Measurements from ENCODE around the gene ZBTB48. TPM values are rescaled to one million over a fixed set of nuclear protein-coding genes. Genes with fewer than 3 reads are reported as not detected.

ZBTB48 gene
- total RNA-seq, 1 donor from 2014 or later, result 18.3 TPM

DNA sequence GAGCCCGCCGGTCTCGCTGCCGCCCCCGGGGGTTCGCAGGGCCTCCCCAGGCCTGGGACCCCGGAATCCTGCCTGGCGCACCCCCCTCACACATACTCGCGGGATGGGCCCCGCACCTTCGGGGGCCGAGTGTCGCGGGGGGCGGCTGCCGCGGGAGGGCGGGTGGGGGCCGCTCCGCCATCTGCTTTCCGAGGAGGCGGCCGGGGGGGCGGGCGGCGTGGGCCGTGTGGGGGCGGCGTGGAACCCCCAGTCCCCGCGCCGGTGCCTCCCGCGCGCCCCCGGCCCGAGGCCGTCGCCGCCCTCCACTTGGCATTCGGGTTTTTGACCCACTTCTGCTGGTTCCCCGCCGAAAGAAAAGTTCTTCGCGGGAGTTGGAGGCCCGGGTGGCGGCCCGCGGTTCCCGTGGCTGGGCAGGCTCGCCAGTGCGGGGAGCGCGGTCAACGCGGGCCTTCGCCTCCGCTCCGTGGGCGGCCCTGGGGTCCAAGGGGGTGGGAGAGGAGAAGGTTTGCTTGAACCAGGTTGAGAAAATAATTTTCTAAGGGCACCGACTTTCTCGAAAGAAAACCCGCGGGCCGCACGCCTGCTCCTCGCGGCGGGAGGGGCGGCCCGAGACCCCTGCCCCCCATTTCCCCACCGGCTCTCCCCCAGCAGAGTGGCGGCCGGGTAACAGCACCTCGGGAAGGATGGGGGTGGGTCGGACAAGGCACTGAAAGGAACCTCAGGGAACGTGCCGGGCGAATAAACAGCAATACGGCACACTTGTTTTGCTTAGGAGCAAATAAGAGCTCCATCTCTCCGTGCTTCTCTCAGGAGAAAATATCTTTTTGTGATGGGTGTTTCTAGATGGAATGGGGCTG, 35.4 kb downstream of the ZBTB48 start:
- no peak overlapping the region for H3K27ac ChIP-seq

DNA sequence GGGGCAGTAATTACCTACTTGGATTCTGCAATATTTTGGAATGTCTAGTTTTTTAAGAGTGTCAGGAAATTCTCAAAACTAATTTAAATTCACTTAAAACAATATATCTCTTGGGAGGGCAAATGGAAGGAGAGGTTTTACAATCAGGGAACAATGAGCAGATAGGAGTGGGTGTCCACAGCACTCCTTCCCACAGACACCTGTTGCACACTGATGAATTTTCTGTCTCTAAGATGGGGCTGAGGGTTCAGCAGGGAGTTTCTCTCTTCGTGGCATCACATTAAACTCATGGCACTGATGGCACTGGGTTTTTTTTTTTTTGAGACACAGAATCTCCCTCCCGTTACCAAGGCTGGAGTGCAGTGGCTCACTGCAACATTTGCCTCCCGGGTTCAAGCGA, 39.3 kb downstream of the ZBTB48 start:
- no peaks in the 10 kb centered on the region for H3K9me3 ChIP-seq (ENCODE audit: low read depth)
- peaks cover 88% of the 10 kb centered on the region for H4K20me1 ChIP-seq (ENCODE audit: low read depth)
- peaks cover 93% of the 10 kb centered on the region for H3K79me2 ChIP-seq (ENCODE audit: low read depth)
- H3K4me1 Mint-ChIP-seq, result peaks cover 12% of the 10 kb centered on the region
- H3K36me3 Mint-ChIP-seq, result peaks cover 26% of the 10 kb centered on the region
- TF ChIP-seq, protein P1, sequence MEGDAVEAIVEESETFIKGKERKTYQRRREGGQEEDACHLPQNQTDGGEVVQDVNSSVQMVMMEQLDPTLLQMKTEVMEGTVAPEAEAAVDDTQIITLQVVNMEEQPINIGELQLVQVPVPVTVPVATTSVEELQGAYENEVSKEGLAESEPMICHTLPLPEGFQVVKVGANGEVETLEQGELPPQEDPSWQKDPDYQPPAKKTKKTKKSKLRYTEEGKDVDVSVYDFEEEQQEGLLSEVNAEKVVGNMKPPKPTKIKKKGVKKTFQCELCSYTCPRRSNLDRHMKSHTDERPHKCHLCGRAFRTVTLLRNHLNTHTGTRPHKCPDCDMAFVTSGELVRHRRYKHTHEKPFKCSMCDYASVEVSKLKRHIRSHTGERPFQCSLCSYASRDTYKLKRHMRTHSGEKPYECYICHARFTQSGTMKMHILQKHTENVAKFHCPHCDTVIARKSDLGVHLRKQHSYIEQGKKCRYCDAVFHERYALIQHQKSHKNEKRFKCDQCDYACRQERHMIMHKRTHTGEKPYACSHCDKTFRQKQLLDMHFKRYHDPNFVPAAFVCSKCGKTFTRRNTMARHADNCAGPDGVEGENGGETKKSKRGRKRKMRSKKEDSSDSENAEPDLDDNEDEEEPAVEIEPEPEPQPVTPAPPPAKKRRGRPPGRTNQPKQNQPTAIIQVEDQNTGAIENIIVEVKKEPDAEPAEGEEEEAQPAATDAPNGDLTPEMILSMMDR (IDR thresholded peaks at IDR 0.05), result no peak
- TF ChIP-seq EZH2 (IDR thresholded peaks at IDR 0.05) (no peak), EZH2phosphoT487 (IDR thresholded peaks at IDR 0.05) (no peak)
- H2AFZ ChIP-seq (replicated peaks), result no peak overlapping the region
- no peak for DNase-seq (ENCODE audit: low spot score)
- no peaks in the 10 kb centered on the region for H3K36me3 ChIP-seq
- no peak overlapping the region for H3K4me3 Mint-ChIP-seq
- H3F3A ChIP-seq (ENCODE audit: low read depth), result peaks cover 30% of the 10 kb centered on the region
- H3K4me1 ChIP-seq, result peaks cover 8% of the 10 kb centered on the region
- no peak overlapping the region for H3K27ac Mint-ChIP-seq
- H3K9me3 Mint-ChIP-seq, result no peaks in the 10 kb centered on the region
- H3K27me3 ChIP-seq, result no peaks in the 10 kb centered on the region
- H3K9ac ChIP-seq, result no peak overlapping the region
- no peak overlapping the region for H3K4me2 ChIP-seq
- no peaks in the 10 kb centered on the region for H3K27me3 Mint-ChIP-seq (ENCODE audit: insufficient read depth, low read depth)
- H3K27ac ChIP-seq, result no peak overlapping the region
- no peak overlapping the region for H3K4me3 ChIP-seq

More for the DNA sequence above, 35.4 kb downstream of the ZBTB48 start:
- Histone ChIP-seq H2AFZ (replicated peaks) (no peak overlapping the region), H3K4me3 (peak overlapping the region; percentile 99), H3K9me3 (ENCODE audit: low read depth) (no peaks in the 10 kb centered on the region), H3K27me3 (peaks cover 11% of the 10 kb centered on the region), H3K9ac (peak overlapping the region; percentile 65), H3K36me3 (no peaks in the 10 kb centered on the region), H4K20me1 (ENCODE audit: low read depth) (peaks cover 60% of the 10 kb centered on the region), H3K4me2 (peak overlapping the region; percentile 94), H3K79me2 (ENCODE audit: low read depth) (peaks cover 66% of the 10 kb centered on the region), H3K4me1 (peaks cover 8% of the 10 kb centered on the region), H3F3A (ENCODE audit: low read depth) (peaks cover 20% of the 10 kb centered on the region)
- peaks cover 8% of the 10 kb centered on the region for H3K27me3 Mint-ChIP-seq (ENCODE audit: insufficient read depth, low read depth)
- H3K4me3 Mint-ChIP-seq, result peak overlapping the region; percentile 91
- peaks cover 17% of the 10 kb centered on the region for H3K4me1 Mint-ChIP-seq
- TF ChIP-seq EZH2phosphoT487 (IDR thresholded peaks at IDR 0.05), result no peak
- TF ChIP-seq EZH2 (IDR thresholded peaks at IDR 0.05), result no peak
- TF ChIP-seq, protein P1 (IDR thresholded peaks at IDR 0.05), result no peak
- H3K36me3 Mint-ChIP-seq, result peaks cover 19% of the 10 kb centered on the region
- peak overlapping the region; percentile 91 for H3K27ac Mint-ChIP-seq
- no peaks in the 10 kb centered on the region for H3K9me3 Mint-ChIP-seq
- DNase-seq (ENCODE audit: low spot score), result peak; percentile 41

DNA sequence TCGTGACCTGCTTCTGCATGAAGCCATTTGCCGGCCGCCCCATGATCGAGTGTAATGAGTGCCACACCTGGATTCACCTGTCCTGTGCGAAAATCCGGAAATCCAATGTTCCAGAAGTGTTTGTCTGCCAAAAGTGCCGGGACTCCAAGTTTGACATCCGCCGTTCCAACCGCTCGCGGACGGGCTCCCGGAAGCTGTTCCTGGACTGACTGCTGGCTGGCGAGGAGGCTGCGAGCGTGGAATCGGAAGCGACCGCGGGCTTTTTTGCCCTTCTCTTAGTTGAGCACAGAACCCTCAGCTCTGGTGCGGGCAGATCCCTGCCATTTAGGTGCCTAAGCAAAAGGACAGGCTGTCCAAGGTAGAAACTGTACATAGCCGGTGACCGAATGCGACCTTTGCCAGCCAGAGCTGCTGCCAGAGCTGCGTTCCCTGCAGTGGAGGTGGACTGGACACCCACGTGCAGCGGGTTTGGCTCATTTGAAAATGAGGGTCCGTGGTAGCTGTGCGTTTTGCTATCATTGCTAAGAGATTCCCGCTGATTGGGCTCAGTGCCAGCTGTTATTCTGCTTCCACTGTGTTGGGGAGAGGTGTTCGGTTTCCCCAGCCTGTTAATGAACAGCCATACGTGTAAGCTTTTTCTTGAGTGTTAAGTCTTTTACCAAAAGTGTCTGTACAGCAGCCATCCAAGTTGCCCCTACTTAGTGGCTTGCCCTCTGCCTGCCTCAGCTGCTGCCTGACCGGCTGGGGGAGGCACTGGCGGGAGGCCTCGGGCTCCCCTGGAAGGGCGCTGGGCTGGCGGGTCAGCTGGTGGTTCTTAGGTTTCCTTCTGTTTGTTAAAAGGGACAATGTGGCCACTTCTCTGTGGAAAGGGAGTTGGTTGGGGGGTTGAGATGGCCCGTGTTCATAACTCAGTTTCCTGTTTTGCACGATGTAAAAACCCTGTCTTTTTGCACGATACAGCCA, 41.9 kb downstream of the ZBTB48 start:
- Histone ChIP-seq H3K4me3 (no peak overlapping the region), H3K4me1 (peaks cover 10% of the 10 kb centered on the region), H4K20me1 (ENCODE audit: low read depth) (peaks cover 87% of the 10 kb centered on the region), H3K27me3 (no peaks in the 10 kb centered on the region), H3K9ac (no peak overlapping the region), H3K36me3 (no peaks in the 10 kb centered on the region), H3K27ac (no peak overlapping the region), H3K4me2 (no peak overlapping the region), H3K9me3 (ENCODE audit: low read depth) (no peaks in the 10 kb centered on the region), H3F3A (ENCODE audit: low read depth) (peaks cover 27% of the 10 kb centered on the region), H3K79me2 (ENCODE audit: low read depth) (peaks cover 80% of the 10 kb centered on the region), H2AFZ (replicated peaks) (no peak overlapping the region)
- TF ChIP-seq, protein P1 (IDR thresholded peaks at IDR 0.05), result no peak
- TF ChIP-seq EZH2 (IDR thresholded peaks at IDR 0.05) (no peak), EZH2phosphoT487 (IDR thresholded peaks at IDR 0.05) (no peak)
- Mint-ChIP-seq H3K36me3 (peaks cover 26% of the 10 kb centered on the region), H3K4me1 (peaks cover 16% of the 10 kb centered on the region), H3K4me3 (peak overlapping the region; percentile 6), H3K27me3 (ENCODE audit: insufficient read depth, low read depth) (no peaks in the 10 kb centered on the region), H3K27ac (no peak overlapping the region), H3K9me3 (no peaks in the 10 kb centered on the region)
- no peak for DNase-seq (ENCODE audit: low spot score)

All from neural progenitor cell (in vitro differentiated cells).